Measurements from ENCODE around the gene AFF3. TPM values are rescaled to one million over a fixed set of nuclear protein-coding genes. Genes with fewer than 3 reads are reported as not detected.

AFF3 gene
- total RNA-seq, 3 donors from 2014 or later (not counting 1 experiment from before 2014, with no cell fraction given): 4.6 to 9.6 (median 5.6) TPM

DNA sequence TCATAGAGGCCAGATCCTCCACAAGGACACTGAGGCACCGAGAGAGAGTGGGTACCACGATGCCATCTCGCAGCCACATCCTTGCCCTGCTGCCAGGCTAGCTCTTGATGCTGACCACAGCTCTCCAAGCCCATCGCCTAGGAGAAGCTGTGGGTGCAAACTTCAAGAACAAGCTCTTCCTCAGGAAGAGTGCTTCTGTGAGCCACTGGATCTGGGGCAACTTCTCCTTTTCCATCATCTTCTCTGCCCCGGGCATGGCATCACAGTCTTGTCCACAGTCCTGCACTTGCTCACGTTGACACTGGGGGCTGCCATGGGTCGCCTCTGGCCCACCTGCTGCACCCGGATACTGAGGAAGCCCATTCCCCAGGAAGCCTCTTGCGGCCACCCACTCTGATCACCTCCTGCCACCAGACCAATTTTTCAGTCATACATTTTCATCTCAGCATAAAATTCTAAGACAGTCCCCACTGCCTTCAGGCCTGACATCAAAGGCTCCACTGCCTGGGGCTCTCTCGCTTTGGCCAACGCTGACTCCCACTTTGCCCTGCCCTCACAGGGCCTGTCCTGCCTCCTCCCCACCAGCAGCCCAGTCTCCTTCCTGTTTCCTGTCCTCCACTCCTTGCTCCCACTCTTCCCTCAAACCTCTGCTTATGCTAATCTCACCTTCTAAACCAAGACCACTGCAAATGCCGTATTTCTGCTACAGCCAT, 243.9 kb downstream of the AFF3 start:
- WGBS (ENCODE audit: insufficient coverage): 54% methylated on average over 12 of the region's 12 CpGs
- no peaks in the 10 kb centered on the region for H3K27me3 Mint-ChIP-seq (ENCODE audit: low read depth in 2 of 2)
- no peak for DNase-seq

DNA sequence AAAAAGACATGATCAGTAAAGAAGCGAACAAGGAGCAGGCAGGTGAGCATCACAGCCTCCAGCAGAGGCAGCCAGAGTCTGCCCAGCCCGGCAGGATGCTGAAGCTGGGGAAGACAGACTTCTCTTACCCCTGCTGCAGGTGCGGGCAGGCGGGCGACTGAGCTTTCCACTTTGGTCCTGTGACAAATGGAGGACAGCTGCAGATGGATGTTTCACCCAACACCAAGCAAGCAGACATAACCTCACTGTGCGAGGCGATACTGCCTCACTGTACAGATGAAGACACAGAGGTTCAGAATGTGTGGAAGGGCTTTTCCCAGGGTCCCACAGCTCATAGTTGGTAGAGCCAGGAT, 251.0 kb downstream of the AFF3 start:
- no peak overlapping the region for H3K4me3 Mint-ChIP-seq
- Histone ChIP-seq H3K27me3 (ENCODE audit: control insufficient read depth, insufficient read depth, low read length) (no peaks in the 10 kb centered on the region), H3K27ac (ENCODE audit: low read length) (no peak overlapping the region), H3K36me3 (ENCODE audit: control insufficient read depth, insufficient read depth, low read length) (no peaks in the 10 kb centered on the region), H3K4me1 (ENCODE audit: control insufficient read depth, insufficient read depth, low read length) (no peaks in the 10 kb centered on the region), H3K4me3 (ENCODE audit: low read length) (no peak overlapping the region), H3K9me3 (ENCODE audit: control insufficient read depth, insufficient read depth, low read length) (no peaks in the 10 kb centered on the region)
- no peaks in the 10 kb centered on the region for H3K27me3 Mint-ChIP-seq (ENCODE audit: low read depth in 2 of 2)
- H3K27ac Mint-ChIP-seq: no peak overlapping the region
- H3K36me3 Mint-ChIP-seq: no peaks in the 10 kb centered on the region
- intact Hi-C loops (cut with micrococcal nuclease): no loop called here
- TF ChIP-seq, protein P1, sequence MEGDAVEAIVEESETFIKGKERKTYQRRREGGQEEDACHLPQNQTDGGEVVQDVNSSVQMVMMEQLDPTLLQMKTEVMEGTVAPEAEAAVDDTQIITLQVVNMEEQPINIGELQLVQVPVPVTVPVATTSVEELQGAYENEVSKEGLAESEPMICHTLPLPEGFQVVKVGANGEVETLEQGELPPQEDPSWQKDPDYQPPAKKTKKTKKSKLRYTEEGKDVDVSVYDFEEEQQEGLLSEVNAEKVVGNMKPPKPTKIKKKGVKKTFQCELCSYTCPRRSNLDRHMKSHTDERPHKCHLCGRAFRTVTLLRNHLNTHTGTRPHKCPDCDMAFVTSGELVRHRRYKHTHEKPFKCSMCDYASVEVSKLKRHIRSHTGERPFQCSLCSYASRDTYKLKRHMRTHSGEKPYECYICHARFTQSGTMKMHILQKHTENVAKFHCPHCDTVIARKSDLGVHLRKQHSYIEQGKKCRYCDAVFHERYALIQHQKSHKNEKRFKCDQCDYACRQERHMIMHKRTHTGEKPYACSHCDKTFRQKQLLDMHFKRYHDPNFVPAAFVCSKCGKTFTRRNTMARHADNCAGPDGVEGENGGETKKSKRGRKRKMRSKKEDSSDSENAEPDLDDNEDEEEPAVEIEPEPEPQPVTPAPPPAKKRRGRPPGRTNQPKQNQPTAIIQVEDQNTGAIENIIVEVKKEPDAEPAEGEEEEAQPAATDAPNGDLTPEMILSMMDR (IDR thresholded peaks at IDR 0.05): no peak
- WGBS (ENCODE audit: insufficient coverage): 92% methylated on average over 7 of the region's 7 CpGs
- no peaks in the 10 kb centered on the region for H3K4me1 Mint-ChIP-seq
- ATAC-seq: no peak
- no peaks in the 10 kb centered on the region for H3K9me3 Mint-ChIP-seq
- DNase-seq: no peak

More for the DNA sequence above, 243.9 kb downstream of the AFF3 start:
- peaks cover 0 to 8% of the 10 kb centered on the region in 2 donors for H3K4me1 Mint-ChIP-seq
- no peaks in the 10 kb centered on the region for H3K36me3 Mint-ChIP-seq
- TF ChIP-seq, protein P1 (IDR thresholded peaks at IDR 0.05): no peak
- H3K36me3 ChIP-seq (ENCODE audit: control insufficient read depth, insufficient read depth, low read length): no peaks in the 10 kb centered on the region
- ATAC-seq: no peak
- intact Hi-C loops (cut with micrococcal nuclease): no loop called here
- no peak overlapping the region for H3K4me3 ChIP-seq (ENCODE audit: low read length)
- no peak overlapping the region for H3K4me3 Mint-ChIP-seq
- no peak overlapping the region for H3K27ac Mint-ChIP-seq
- H3K27ac ChIP-seq (ENCODE audit: low read length): no peak overlapping the region
- no peaks in the 10 kb centered on the region for H3K27me3 ChIP-seq (ENCODE audit: control insufficient read depth, insufficient read depth, low read length)
- H3K4me1 ChIP-seq (ENCODE audit: control insufficient read depth, insufficient read depth, low read length): peaks cover 4% of the 10 kb centered on the region
- no peaks in the 10 kb centered on the region for H3K9me3 ChIP-seq (ENCODE audit: control insufficient read depth, insufficient read depth, low read length)
- H3K9me3 Mint-ChIP-seq: no peaks in the 10 kb centered on the region

DNA sequence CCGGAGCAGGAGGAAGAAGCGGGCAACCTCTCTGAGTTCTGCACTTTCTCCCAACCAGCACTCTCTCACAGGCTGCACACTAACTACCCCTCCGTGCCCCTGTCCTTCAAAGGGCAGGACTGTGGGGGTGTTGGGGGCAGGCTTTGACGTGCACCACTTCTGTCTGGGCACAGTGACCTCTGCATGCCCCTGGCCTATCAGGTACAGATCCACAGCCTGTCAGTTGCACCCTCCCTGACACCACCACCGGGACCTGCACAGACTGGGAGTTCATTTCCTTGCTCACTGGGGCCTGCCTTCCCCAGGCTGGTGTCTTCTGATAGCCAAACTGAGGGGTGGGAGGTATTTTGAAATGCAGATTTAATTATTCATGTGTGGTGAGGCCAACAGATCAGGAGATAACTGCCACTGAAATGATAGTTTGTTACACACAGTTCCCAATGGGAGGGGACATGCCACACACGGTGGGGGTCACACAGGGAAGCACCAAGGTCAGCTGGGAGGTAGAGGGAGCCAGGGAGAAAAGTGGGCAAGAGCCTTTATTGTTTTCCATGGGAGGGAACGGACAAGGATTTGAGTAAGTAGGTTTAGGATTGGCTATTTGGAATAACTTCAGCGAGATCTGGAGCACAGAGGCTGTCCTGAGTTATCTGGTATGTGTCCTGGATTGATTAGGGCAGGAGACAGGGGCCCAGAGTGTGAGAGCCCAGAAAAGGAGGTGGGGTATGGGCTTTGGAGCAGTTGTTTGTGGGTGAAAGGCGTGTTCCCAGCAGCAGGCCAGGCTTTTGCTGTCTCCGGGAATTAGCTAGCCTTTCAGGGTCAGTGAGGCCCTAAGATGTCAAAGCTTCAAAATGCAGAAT, 251.6 kb downstream of the AFF3 start:
- Mint-ChIP-seq H3K4me1 (no peaks in the 10 kb centered on the region), H3K4me3 (no peak overlapping the region), H3K27ac (no peak overlapping the region), H3K9me3 (no peaks in the 10 kb centered on the region), H3K36me3 (no peaks in the 10 kb centered on the region), H3K27me3 (ENCODE audit: low read depth in 2 of 2) (no peaks in the 10 kb centered on the region)
- Histone ChIP-seq H3K4me1 (ENCODE audit: control insufficient read depth, insufficient read depth, low read length) (no peaks in the 10 kb centered on the region), H3K9me3 (ENCODE audit: control insufficient read depth, insufficient read depth, low read length) (no peaks in the 10 kb centered on the region), H3K27ac (ENCODE audit: low read length) (no peak overlapping the region), H3K36me3 (ENCODE audit: control insufficient read depth, insufficient read depth, low read length) (no peaks in the 10 kb centered on the region), H3K27me3 (ENCODE audit: control insufficient read depth, insufficient read depth, low read length) (no peaks in the 10 kb centered on the region), H3K4me3 (ENCODE audit: low read length) (no peak overlapping the region)
- TF ChIP-seq, protein P1 (IDR thresholded peaks at IDR 0.05): no peak
- ATAC-seq (no peak), DNase-seq (no peak)
- intact Hi-C loops (cut with micrococcal nuclease): no loop called here
- 87% methylated on average over 9 of the region's 10 CpGs for WGBS (ENCODE audit: insufficient coverage)

Data from natural killer cell (primary cell).